ENCODE results near the gene FCER1A. TPM values are rescaled to one million over a fixed set of nuclear protein-coding genes. Genes with fewer than 3 reads are reported as not detected.
"Not testable (repeated sequence)": the region's sequence is repeated elsewhere in the genome, so short reads cannot be mapped to it uniquely, and the experiment has no call there.

FCER1A gene
- total RNA-seq, 2 donors from 2014 or later = 4.1 to 5.9 TPM

GRCh38 chr1:159311679-159312078 is 9.5 kb downstream of the FCER1A start:
- H3K27ac Mint-ChIP-seq = no peak overlapping the region
- no peaks in the 10 kb centered on the region for H3K4me1 Mint-ChIP-seq

GRCh38 chr1:159315381-159315780 is 13.2 kb downstream of the FCER1A start:
- Mint-ChIP-seq H3K27me3 (peaks cover 56% of the 10 kb centered on the region), H3K27ac (no peak overlapping the region), H3K36me3 (ENCODE audit: low read depth) (no peaks in the 10 kb centered on the region), H3K4me1 (no peaks in the 10 kb centered on the region), H3K4me3 (no peak overlapping the region)
- no peak for DNase-seq
- no peaks in the 10 kb centered on the region for H3K9me3 ChIP-seq (ENCODE audit: control insufficient read depth, low read length, poor library complexity, severe bottlenecking)
- ATAC-seq = no peak

More at GRCh38 chr1:159311679-159312078, 9.5 kb downstream of the FCER1A start:
- ATAC-seq = no peak
- no peaks in the 10 kb centered on the region for H3K36me3 Mint-ChIP-seq (ENCODE audit: low read depth)
- DNase-seq = no peak
- no peak overlapping the region for H3K4me3 Mint-ChIP-seq
- H3K9me3 ChIP-seq (ENCODE audit: control insufficient read depth, low read length, poor library complexity, severe bottlenecking) = no peaks in the 10 kb centered on the region
- peaks cover 69% of the 10 kb centered on the region for H3K27me3 Mint-ChIP-seq

- ATAC-seq (no peak), DNase-seq (no peak)
- Mint-ChIP-seq H3K36me3 (ENCODE audit: low read depth) (no peaks in the 10 kb centered on the region), H3K27ac (no peak overlapping the region), H3K4me1 (no peaks in the 10 kb centered on the region), H3K27me3 (peaks cover 30% of the 10 kb centered on the region), H3K4me3 (no peak overlapping the region)
- no peaks in the 10 kb centered on the region for H3K9me3 ChIP-seq (ENCODE audit: control insufficient read depth, low read length, poor library complexity, severe bottlenecking)
Observed at GRCh38 chr1:159318784-159319551, 16.8 kb downstream of the FCER1A start.

- H3K27ac Mint-ChIP-seq = no peak overlapping the region
- no peak overlapping the region for H3K4me3 Mint-ChIP-seq
- ATAC-seq (no peak), DNase-seq (no peak)
- H3K4me1 Mint-ChIP-seq = no peaks in the 10 kb centered on the region
- peaks cover 25% of the 10 kb centered on the region for H3K27me3 Mint-ChIP-seq
- H3K9me3 ChIP-seq (ENCODE audit: control insufficient read depth, low read length, poor library complexity, severe bottlenecking) = no peaks in the 10 kb centered on the region
- H3K36me3 Mint-ChIP-seq (ENCODE audit: low read depth) = no peaks in the 10 kb centered on the region
Observed at GRCh38 chr1:159334797-159335196, 32.7 kb downstream of the FCER1A start.

- ATAC-seq (no peak), DNase-seq (no peak)
- Mint-ChIP-seq H3K4me1 (no peaks in the 10 kb centered on the region), H3K36me3 (ENCODE audit: low read depth) (no peaks in the 10 kb centered on the region), H3K27me3 (peaks cover 25% of the 10 kb centered on the region), H3K27ac (no peak overlapping the region), H3K4me3 (no peak overlapping the region)
- H3K9me3 ChIP-seq (ENCODE audit: control insufficient read depth, low read length, poor library complexity, severe bottlenecking) = no peaks in the 10 kb centered on the region
Observed at GRCh38 chr1:159338018-159338417, 35.9 kb downstream of the FCER1A start.

- DNase-seq (no peak), ATAC-seq (no peak)
- H3K27me3 Mint-ChIP-seq = peaks cover 34% of the 10 kb centered on the region
- no peaks in the 10 kb centered on the region for H3K9me3 ChIP-seq (ENCODE audit: control insufficient read depth, low read length, poor library complexity, severe bottlenecking)
- H3K36me3 Mint-ChIP-seq (ENCODE audit: low read depth) = no peaks in the 10 kb centered on the region
- no peak overlapping the region for H3K4me3 Mint-ChIP-seq
- no peak overlapping the region for H3K27ac Mint-ChIP-seq
- H3K4me1 Mint-ChIP-seq = no peaks in the 10 kb centered on the region
Observed at GRCh38 chr1:159339536-159339935, 37.4 kb downstream of the FCER1A start.

GRCh38 chr1:159341736-159342135 is 39.6 kb downstream of the FCER1A start:
- ATAC-seq (no peak), DNase-seq (no peak)
- H3K9me3 ChIP-seq (ENCODE audit: control insufficient read depth, low read length, poor library complexity, severe bottlenecking) = no peaks in the 10 kb centered on the region
- no peaks in the 10 kb centered on the region for H3K4me1 Mint-ChIP-seq
- no peaks in the 10 kb centered on the region for H3K36me3 Mint-ChIP-seq (ENCODE audit: low read depth)
- H3K4me3 Mint-ChIP-seq = no peak overlapping the region
- H3K27me3 Mint-ChIP-seq = peaks cover 28% of the 10 kb centered on the region
- H3K27ac Mint-ChIP-seq = no peak overlapping the region

GRCh38 chr1:159342761-159343425 is 40.8 kb downstream of the FCER1A start:
- no peaks in the 10 kb centered on the region for H3K36me3 Mint-ChIP-seq (ENCODE audit: low read depth)
- ATAC-seq (no peak), DNase-seq (no peak)
- peaks cover 23% of the 10 kb centered on the region for H3K27me3 Mint-ChIP-seq
- H3K4me1 Mint-ChIP-seq = no peaks in the 10 kb centered on the region
- H3K27ac Mint-ChIP-seq = no peak overlapping the region
- no peak overlapping the region for H3K4me3 Mint-ChIP-seq
- H3K9me3 ChIP-seq (ENCODE audit: control insufficient read depth, low read length, poor library complexity, severe bottlenecking) = no peaks in the 10 kb centered on the region

- ATAC-seq; H3K4me1 Mint-ChIP-seq; H3K27me3 Mint-ChIP-seq; H3K9me3 ChIP-seq (ENCODE audit: control insufficient read depth, low read length, poor library complexity, severe bottlenecking); H3K4me3 Mint-ChIP-seq; DNase-seq; H3K27ac Mint-ChIP-seq; H3K36me3 Mint-ChIP-seq (ENCODE audit: low read depth): not testable (repeated sequence)
Observed at GRCh38 chr1:159349374-159349773, 47.2 kb downstream of the FCER1A start.

GRCh38 chr1:159352436-159352835 is 50.3 kb downstream of the FCER1A start:
- Mint-ChIP-seq H3K4me1 (no peaks in the 10 kb centered on the region), H3K36me3 (ENCODE audit: low read depth) (no peaks in the 10 kb centered on the region), H3K27me3 (peaks cover under 1% of the 10 kb centered on the region), H3K4me3 (no peak overlapping the region), H3K27ac (no peak overlapping the region)
- no peaks in the 10 kb centered on the region for H3K9me3 ChIP-seq (ENCODE audit: control insufficient read depth, low read length, poor library complexity, severe bottlenecking)
- no peak for DNase-seq
- ATAC-seq = no peak

Other genes with a start within 250 kb of the FCER1A start
- 1 to 10 TPM; 3.4 to 6.0 TPM for gene AIM2, start 225.6 kb upstream of the FCER1A start, total RNA-seq
- not detected for gene CADM3, start 130.7 kb upstream of the FCER1A start, total RNA-seq
- gene ACKR1, start 97.5 kb upstream of the FCER1A start, total RNA-seq = not detected
- not detected for gene OR10J4, start 129.9 kb downstream of the FCER1A start, total RNA-seq
- not detected for gene OR10J1, start 137.4 kb downstream of the FCER1A start, total RNA-seq
- not detected for gene OR10J5, start 233.7 kb downstream of the FCER1A start, total RNA-seq